Activated CD8-positive, alpha-beta memory T cell treated with anti-CD3 and anti-CD28 coated beads, Interleukin-2, amount 50 U/mL, for 24 hours (primary cell): Measurements from ENCODE around the gene INSL3.
"Not testable (repeated sequence)": the region's sequence is repeated elsewhere in the genome, so short reads cannot be mapped to it uniquely, and the experiment has no call there.

ENCODE experiments used
- DNase-seq: peaks from one replicate; pipeline ENCODE4 v3.0.0-alpha.2; 2020; ENCODE audit errors: extremely low read depth

INSL3 gene

DNA sequence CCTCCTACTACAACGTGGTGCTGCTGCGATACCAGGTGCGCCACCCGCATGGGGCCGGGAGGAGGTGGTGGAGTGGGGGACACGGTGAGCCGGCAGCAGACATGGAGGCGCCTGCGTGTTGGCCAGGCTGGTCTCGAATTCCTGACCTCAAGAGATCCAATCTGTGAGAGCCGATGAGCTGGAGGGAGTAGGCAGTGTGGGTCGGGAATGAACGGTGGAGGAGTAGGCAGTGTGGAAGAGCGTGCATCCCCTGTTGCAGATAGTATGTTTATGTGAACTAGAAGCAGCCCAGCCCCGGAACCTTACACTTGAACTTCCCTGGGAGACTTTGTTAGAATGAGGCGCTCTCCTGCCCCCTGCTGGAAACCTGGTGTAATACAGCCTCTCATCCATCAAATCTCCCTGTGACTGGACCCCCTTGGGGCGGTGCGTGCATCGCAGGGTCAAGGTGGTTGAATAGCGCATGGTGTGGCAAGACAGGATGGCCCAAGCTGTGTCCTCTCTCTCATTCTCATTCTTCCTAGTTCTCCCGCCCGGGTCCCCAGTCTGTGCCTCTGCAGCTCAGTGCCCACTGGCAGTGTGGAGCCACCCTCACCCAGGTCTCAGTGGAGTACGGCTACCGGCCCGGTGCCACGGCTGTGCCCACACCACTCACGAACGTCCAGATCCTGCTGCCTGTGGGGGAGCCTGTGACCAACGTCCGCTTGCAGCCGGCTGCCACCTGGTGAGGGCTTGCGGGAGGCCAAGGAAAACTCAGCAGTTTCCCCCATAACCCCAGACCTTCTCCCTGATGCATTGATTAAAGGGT lies 36.9 kb downstream of the INSL3 start:
- DNase-seq = peak; percentile 52

DNA sequence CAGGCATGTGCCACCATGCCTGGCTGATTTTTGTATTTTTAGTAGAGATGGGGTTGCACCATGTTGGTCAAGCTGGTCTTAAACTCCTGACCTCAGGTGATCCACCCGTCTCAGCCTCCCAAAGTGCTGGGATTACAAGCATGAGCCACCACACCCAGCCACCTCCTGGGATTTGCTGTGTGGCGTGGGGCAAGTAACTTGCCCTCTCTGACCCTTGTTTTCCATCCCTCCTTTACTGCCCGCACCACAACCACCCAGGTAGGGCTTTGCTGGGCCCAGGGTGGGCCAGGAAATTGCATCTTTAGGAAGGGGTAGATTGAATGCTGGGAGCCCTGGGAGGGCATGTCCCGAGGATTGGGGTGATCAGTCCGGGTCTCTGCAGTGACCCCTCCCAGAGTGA lies 37.6 kb downstream of the INSL3 start:
- DNase-seq = not testable (repeated sequence)

DNA sequence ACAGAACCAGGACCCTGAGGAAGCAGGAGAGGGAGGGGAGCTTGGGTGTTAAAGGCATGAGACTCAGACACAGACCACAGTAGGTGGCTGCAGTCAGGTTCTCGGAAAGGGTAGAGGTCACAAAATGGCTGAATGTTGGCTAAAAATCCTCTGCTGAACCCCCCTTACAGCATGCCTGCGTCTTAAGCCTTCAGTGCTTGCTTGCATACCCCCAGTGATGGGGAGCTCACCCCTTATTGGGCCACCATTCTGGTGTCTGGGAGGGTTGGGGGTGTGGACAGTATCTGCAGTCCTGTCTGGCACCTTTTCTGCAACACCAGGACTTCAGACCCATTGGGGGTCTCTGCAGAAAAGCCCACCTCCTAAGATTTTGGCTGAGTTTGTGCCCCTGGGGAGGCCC lies 40.5 kb downstream of the INSL3 start:
- DNase-seq = no peak

DNA sequence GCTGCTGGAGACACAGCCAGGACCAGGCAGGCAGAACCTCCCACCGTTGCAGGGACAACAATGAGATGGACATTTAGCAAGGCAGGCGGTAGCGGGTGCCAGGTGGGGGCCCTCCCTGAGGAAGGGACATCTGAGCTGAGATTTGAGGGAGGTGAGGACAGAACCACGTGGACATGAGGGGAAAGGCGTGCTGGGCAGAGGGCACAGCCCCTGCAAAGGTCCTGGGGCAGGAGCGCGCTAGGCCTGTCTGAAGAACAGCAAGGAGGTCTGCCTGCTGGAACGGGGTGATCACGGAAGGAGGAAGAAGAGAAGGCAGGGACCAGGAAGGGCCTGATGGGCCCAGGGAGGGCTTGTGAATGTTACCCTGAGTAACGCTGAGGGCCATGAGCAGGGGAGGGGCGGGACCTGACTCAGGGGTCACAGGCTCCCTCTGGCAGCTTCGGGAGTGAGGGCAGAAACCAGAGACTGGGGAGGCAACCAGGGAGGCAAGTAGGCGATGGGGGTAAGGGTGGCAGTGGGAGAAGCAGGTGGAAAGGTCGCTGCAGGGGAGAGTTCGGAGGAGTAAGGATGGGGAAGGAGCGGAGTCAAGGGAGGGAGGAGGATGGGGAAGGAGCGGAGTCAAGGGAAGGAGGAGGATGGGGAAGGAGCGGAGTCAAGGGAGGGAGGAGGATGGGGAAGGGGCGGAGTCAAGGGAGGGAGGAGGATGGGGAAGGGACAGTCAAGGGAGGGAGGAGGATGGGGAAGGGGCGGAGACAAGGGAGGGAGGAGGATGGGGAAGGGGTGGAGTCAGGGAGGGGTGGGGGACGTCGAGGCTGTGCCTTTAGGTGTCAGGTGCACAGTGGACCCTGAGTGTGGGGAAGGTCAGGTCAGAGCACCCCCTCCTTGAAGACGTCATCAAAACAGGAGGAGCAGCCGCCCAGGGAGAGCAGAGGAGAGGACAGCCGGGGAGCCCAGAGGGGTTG lies 42.1 kb downstream of the INSL3 start:
- no peak for DNase-seq

DNA sequence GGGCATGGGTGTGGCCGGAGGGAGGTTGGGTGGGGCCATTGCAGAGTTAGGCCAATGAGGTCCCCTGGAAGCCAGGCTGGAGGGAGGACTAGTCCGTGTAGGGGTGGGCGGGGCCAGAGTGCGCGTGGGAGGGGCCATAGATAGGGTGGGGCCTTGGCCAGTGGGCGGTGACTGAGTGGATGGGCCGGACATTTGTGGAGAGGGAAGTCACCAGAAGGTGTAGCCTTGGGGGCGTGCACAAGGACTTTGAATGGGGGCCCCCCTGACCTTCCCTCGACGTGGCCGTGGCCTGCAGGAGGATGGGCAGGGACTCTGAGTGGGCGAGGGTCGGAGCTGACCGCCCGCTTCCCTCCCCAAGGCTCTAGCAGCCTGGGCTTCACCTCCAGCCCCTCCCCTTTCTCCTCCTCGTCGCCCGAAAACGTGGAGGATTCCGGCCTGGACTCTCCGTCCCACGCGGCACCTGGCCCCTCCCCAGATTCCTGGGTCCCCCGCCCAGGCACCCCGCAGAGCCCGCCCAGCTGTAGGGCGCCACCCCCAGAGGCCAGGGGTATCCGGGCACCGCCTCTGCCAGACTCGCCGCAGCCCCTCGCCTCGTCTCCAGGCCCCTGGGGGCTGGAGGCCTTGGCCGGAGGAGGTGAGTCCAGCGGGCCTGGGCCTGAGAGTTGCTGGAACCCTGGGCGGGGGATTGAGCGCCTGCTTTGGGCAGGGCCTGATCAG lies 42.9 kb downstream of the INSL3 start:
- no peak for DNase-seq

DNA sequence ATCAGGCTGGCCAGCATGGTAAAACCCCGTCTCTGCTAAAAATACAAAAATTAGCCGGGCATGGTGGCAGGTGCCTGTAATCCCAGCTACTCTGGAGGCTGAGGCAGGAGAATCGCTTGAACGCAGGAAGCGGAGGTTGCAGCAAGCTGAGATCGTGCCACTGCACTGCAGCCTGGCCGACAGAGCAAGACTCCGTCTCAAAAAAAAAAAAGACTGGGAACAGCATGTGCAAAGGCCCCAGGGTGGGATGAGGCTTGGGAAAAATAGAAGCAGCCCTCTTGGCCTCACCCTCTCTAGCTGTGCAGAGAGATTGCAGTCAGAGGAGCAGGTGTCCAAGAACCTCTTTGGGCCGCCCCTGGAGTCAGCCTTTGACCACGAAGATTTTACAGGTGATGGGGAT lies 43.5 kb downstream of the INSL3 start:
- not testable (repeated sequence) for DNase-seq

DNA sequence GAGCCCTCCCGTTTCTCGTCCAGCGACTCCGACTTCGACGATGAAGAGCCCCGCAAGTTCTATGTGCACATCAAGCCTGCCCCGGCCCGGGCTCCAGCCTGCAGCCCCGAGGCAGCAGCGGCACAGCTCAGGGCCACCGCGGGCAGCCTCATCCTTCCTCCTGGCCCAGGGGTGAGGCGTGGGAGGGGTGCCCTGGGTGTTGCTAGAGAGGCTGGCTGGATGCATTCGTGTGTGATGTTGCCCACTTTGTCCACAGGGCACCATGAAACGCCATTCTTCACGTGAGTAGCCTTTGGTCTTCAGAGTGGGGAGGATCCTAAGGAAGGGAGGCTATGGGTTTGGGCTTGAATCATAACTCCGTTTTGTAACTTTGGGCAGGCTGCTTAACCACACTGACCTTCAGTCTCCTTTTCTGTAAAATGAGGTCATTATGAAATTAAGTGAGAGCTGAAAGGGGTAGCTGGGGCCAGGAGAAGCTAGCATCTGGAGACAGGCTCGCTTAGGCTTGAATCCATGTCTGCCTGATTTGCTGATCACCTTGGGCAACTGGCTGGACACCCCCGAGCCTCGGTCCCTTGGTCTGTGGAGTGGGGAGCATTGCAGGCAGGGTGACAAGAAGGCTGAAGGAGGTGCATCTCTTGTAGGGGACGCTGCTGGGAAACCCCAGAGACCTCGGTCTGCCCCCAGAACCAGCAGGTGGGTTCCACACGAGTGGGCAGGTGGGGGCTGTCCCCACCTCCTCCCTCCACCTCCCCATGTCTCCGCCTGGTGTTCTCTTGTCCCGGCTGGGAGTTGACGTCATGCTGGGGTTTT lies 45.1 kb downstream of the INSL3 start:
- DNase-seq = no peak

DNA sequence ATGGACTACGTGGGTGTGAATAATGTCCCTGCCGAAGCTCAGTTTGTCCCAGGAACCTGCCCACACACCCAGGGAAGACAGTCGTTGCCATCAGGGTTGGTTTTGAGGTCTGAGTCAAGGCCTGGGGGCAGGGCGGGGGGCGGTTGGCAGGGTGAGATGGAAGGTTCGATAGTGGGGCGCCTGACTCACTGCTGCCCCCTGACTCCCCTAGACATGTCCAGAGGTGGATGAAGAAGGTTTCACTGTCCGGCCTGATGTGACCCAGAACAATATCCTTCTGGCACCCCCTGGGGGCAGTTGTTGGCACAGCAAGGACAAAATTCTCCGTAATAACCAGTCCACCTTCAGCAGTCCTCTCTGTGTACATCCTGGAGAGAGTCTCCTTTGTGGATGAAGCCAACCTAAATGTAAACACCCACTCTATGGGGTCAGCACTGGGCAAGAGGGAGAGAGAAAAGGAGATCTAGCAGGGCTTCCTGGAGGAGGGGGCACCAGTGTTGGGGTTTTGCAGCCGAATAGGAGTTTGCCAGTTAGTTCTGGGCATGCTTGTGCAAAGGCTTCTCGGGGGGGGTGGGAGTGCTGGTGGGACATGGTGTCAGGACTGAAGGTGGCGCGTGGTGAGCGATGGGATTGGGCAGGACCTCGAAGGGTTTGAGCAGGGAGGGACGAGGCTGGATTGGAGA lies 45.9 kb downstream of the INSL3 start:
- DNase-seq = no peak

DNA sequence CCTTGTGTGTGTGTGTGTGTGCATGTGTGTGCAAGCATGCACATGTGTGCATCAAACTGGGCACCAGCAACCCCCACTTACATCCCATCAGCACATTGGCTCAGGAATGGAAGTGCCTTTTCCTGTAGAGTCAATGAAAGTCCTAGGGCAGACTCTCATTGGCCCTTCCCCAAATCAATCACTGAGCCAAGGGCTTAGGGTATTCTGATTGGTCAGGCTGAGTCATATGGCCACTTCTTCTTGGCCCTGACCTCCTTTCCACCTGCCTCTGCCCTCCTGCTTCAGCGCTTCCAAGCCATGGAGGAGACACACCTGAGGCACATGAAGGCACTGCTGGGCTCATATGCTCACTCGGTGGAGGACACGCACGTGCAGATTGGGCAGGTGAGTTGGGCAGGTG lies 49.1 kb downstream of the INSL3 start:
- DNase-seq = no peak

DNA sequence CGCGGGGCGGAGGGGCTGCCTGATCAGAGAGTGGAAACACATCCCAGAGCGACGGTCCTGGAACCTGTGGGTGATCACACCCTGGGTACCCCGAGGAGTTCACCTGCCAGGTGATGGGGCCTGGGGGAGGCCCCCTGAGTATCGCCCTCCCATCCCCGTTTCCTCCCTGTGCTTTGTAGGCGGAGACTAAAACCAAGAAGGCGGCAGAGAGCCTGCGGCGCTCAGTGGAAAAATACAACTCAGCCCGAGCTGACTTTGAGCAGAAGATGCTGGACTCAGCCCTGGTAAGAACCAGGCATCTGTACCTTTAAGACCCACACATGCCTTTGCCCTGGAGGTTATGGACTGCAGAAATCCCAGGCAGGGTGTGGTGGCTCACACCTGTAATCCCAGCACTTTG lies 50.7 kb downstream of the INSL3 start:
- DNase-seq = no peak

DNA sequence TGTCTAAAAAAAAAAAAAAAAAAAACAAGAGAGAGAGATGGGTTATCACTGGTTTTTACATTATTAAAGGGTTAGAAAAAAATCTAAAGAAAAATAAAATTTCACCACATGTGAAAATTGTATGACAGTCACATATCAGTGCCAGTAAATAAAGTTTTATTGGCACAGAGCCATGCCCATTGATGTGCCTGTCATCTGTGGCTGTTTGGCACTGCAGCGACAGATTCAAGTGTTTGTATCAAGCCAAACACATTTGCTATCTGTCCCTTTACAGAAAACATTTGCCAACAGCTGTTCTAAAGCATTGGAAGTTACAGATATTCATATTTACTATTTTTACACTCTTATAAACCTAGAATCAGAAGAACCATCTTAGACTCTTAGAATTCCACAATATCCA lies 53.8 kb downstream of the INSL3 start:
- DNase-seq = no peak

DNA sequence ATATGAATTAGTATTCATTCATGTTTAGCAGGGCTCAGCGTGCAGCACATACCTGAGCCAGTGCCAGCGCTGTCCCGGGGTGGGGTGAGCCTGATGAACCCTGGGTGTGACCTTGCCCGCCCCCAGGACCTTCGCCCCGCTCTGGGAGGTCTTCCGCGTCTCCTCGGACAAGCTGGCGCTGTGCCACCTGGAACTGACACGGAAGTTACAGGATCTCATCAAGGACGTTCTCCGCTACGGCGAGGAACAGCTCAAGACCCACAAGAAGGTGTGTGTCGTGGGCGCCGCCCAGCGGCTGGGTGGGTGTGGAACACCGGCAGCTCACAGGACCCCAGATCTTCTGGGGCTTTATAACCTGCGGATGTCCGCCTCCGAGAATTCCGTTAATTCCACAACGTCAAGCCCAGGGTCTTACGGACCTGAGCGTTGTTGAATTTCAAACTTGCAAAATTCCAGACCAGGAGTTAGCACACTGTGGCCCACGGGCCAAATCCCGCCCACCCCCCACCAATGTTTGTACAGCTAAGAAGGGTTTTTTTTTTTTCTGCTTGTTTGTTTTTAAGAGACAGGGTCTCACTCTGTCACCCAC lies 54.7 kb downstream of the INSL3 start:
- DNase-seq = no peak
